Neuronal stem cell (in vitro differentiated cells): ENCODE results near the gene FAM20C.

Experiments used
- DNase-seq: peaks from one replicate; pipeline ENCODE4 v3.0.0-alpha.2; 2013; ENCODE audit warnings: low spot score
- H2AFZ ChIP-seq: one replicate; pipeline ENCODE4 v1.6.1; 2013; ENCODE audit warnings: mild to moderate bottlenecking, low read length, inconsistent platforms
- H2AK5ac ChIP-seq: 2 replicates; pipeline ENCODE4 v1.6.1; 2013; ENCODE audit warnings: low read depth, mild to moderate bottlenecking, inconsistent platforms, low read length, moderate library complexity, mixed read lengths
- H2BK120ac ChIP-seq: 2 replicates; pipeline ENCODE4 v1.6.1; 2013; ENCODE audit warnings: low read depth, mild to moderate bottlenecking, inconsistent platforms, low read length, moderate library complexity, mixed read lengths
- H2BK12ac ChIP-seq: one replicate; pipeline ENCODE4 v1.6.1; 2013; ENCODE audit warnings: low read length, inconsistent platforms
- H2BK15ac ChIP-seq: 2 replicates; pipeline ENCODE4 v1.6.1; 2013; ENCODE audit warnings: mild to moderate bottlenecking, low read length, inconsistent platforms, mixed read lengths
- H2BK5ac ChIP-seq: one replicate; pipeline ENCODE4 v1.6.1; 2013; ENCODE audit warnings: inconsistent platforms, mild to moderate bottlenecking, low read length, moderate library complexity
- H3K14ac ChIP-seq: one replicate; pipeline ENCODE4 v1.6.1; 2013; ENCODE audit warnings: low read length, inconsistent platforms
- H3K18ac ChIP-seq: 2 replicates; pipeline ENCODE4 v1.6.1; 2013; ENCODE audit warnings: low read length, inconsistent platforms
- H3K23ac ChIP-seq: 2 replicates; pipeline ENCODE4 v1.6.1; 2013; ENCODE audit warnings: low read depth, mild to moderate bottlenecking, mixed read lengths, low read length, inconsistent platforms; ENCODE audit not compliant: poor library complexity
- H3K27ac ChIP-seq: replicated peaks from 3 replicates; pipeline ENCODE4 v1.5.1; 2013; ENCODE audit warnings: low read length, inconsistent platforms
- H3K27me3 ChIP-seq, 3 experiments: 2 replicates each; pipeline ENCODE4 v1.6.1; 2013; ENCODE audit warnings: low read length in 3 of 3, mild to moderate bottlenecking in 2 of 3, inconsistent platforms in 1 of 3, low read depth in 1 of 3, mixed read lengths in 1 of 3, moderate library complexity in 1 of 3; ENCODE audit not compliant: control insufficient read depth in 3 of 3, insufficient read depth in 3 of 3
- H3K36me3 ChIP-seq, 2 donors: replicated peaks in 1 of 2; 2 replicates each; pipeline ENCODE4 v1.6.1; 2013; ENCODE audit warnings: low read length in 2 of 2; ENCODE audit not compliant: control insufficient read depth in 2 of 2, insufficient read depth in 2 of 2
- H3K4ac ChIP-seq: 2 replicates; pipeline ENCODE4 v1.6.1; 2013; ENCODE audit warnings: inconsistent platforms, mild to moderate bottlenecking, low read length, moderate library complexity
- H3K4me1 ChIP-seq, 2 donors: 1 replicate in 1 of 2; 2 replicates in 1 of 2; pipeline ENCODE4 v1.6.1; 2013; ENCODE audit warnings: low read length in 2 of 2, low read depth in 1 of 2; ENCODE audit not compliant: control insufficient read depth in 2 of 2, insufficient read depth in 1 of 2
- H3K4me2 ChIP-seq: one replicate; pipeline ENCODE4 v1.6.1; 2013; ENCODE audit warnings: mild to moderate bottlenecking, low read length, inconsistent platforms; ENCODE audit not compliant: insufficient read depth, poor library complexity, severe bottlenecking
- H3K4me3 ChIP-seq, 2 donors: 2 replicates each; pipeline ENCODE4 v1.5.1; 2013; ENCODE audit warnings: low read length in 2 of 2, mild to moderate bottlenecking in 2 of 2, inconsistent platforms in 1 of 2, moderate library complexity in 1 of 2
- H3K79me1 ChIP-seq: one replicate; pipeline ENCODE4 v1.6.1; 2013; ENCODE audit warnings: low read depth, mild to moderate bottlenecking, inconsistent platforms, low read length, moderate library complexity
- H3K9ac ChIP-seq: one replicate; pipeline ENCODE4 v1.6.1; 2013; ENCODE audit warnings: mild to moderate bottlenecking, low read depth, low read length, inconsistent platforms; ENCODE audit not compliant: poor library complexity
- H3K9me3 ChIP-seq, 2 donors: replicated peaks in 1 of 2; 2 replicates each; pipeline versions ENCODE3 to v1.6.1; 2013; ENCODE audit warnings: low read length in 2 of 2, mild to moderate bottlenecking in 2 of 2, inconsistent platforms in 1 of 2, low read depth in 1 of 2, mixed read lengths in 1 of 2, moderate library complexity in 1 of 2; ENCODE audit not compliant: control insufficient read depth in 2 of 2, insufficient read depth in 1 of 2
- H4K8ac ChIP-seq: one replicate; pipeline ENCODE4 v1.6.1; 2013; ENCODE audit warnings: low read depth, mild to moderate bottlenecking, inconsistent platforms, low read length, moderate library complexity
- H4K91ac ChIP-seq: one replicate; pipeline ENCODE4 v1.6.1; 2013; ENCODE audit warnings: low read length, low read depth, mild to moderate bottlenecking, inconsistent platforms; ENCODE audit not compliant: poor library complexity
- WGBS, 2 donors: extraction: QIAGEN DNeasy Blood & Tissue Kit; methylation state at CpG; one replicate each; pipeline ENCODE4 v1.1.7; 2013; ENCODE audit warnings: missing lambda C conversion rate in 2 of 2, mixed read lengths in 1 of 2; ENCODE audit not compliant: insufficient read length in 2 of 2, insufficient replicate concordance in 1 of 2; ENCODE audit errors: extremely low coverage in 2 of 2; 5-methylcytosine and 5-hydroxymethylcytosine counted together

Gene FAM20C

GRCh38 chr7:223118-223800, 30.9 kb downstream of the FAM20C start:
- Histone ChIP-seq H2BK120ac (no peak overlapping the region), H3K4me2 (no peak overlapping the region), H3K9ac (peak overlapping the region; percentile 60), H3K14ac (peak overlapping the region; percentile 82), H2AFZ (no peak overlapping the region), H3K23ac (peak overlapping the region; percentile 91), H3K36me3 (peaks cover 0 to 3% of the 10 kb centered on the region in 2 donors), H2AK5ac (peak overlapping the region; percentile 56), H3K18ac (peak overlapping the region; percentile 81), H2BK12ac (no peak overlapping the region), H3K4me1 (peaks cover 4 to 11% of the 10 kb centered on the region in 2 donors), H2BK15ac (no peak overlapping the region), H3K9me3 (peaks cover 0 to 4% of the 10 kb centered on the region in 2 donors), H3K79me1 (peaks cover 3% of the 10 kb centered on the region), H3K27ac (peak overlapping the region; percentile 17), H2BK5ac (peak overlapping the region; percentile 93), H4K91ac (no peak overlapping the region), H3K4me3 (peak overlapping the region in 1 of 2 donors; percentile 16), H3K27me3 (no peaks in the 10 kb centered on the region), H4K8ac (peak overlapping the region; percentile 17), H3K4ac (no peak overlapping the region)
- WGBS, 2 donors, result no CpG with 5 or more reads among the region's 34 CpGs
- DNase-seq, result no peak

DNA sequence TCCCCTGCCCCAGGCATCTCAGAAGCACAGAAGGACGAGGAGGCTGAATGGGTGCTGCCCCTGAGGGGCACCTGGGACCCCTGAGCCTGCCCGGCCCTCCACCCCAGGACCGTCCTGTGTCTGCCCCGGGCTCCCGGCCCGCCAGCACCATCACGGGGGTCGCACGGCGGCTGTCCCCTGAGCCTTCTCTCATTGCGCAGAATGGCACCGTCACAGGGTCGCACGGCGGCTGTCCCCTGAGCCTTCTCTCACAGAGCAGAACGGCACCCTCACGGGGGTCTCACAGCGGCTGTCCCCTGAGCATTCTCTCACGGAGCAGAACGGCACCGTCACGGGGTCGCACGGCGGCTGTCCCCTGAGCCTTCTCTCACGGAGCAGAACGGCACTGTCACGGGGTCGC, 31.5 kb downstream of the FAM20C start:
- Histone ChIP-seq H3K4me3 (no peak overlapping the region), H2BK12ac (no peak overlapping the region), H3K27ac (no peak overlapping the region), H3K9me3 (peaks cover 0 to 4% of the 10 kb centered on the region in 2 donors), H3K79me1 (peaks cover 3% of the 10 kb centered on the region), H3K14ac (no peak overlapping the region), H3K9ac (no peak overlapping the region), H2AK5ac (no peak overlapping the region), H3K4ac (no peak overlapping the region), H2AFZ (no peak overlapping the region), H4K91ac (no peak overlapping the region), H2BK15ac (no peak overlapping the region), H3K4me1 (peaks cover 4 to 11% of the 10 kb centered on the region in 2 donors), H3K27me3 (no peaks in the 10 kb centered on the region), H3K23ac (no peak overlapping the region), H3K4me2 (no peak overlapping the region), H2BK120ac (no peak overlapping the region), H3K36me3 (peaks cover 0 to 3% of the 10 kb centered on the region in 2 donors), H4K8ac (no peak overlapping the region), H2BK5ac (no peak overlapping the region), H3K18ac (peak overlapping the region; percentile 17)
- WGBS, 2 donors, result no CpG with 5 or more reads among the region's 29 CpGs
- no peak for DNase-seq

DNA sequence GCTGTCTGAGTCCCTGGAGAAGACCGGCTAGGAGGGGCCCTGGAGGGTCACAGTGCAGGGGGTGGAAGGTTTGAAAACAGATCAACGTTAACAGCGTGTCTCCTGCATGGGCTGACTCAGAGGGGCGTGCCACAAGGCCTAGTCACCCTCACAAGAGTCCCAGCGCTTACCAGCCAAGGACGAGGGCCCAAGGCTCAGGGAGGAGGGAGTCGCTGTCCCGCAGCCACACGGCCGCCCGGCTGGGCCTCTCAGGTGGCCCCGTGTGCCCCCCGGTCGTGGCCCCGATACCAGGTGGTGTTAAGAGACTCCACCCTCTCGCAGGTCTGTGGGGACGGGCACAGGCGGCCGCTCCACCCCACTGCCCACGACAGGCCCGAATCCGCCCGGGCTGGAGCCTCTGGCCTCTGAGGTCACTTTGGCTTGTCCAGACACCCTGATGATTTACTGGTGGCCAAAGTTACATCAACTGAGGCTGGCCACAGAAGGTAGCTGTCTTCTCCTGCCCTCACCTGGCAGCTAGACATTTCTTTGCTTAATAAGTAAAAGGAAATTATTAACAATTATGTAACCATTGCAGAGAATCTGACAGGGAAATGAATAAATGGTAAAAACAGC, 34.0 kb downstream of the FAM20C start:
- H2BK5ac ChIP-seq, result no peak overlapping the region
- no peak overlapping the region for H3K23ac ChIP-seq
- H2BK120ac ChIP-seq, result peak overlapping the region; percentile 36
- H2BK12ac ChIP-seq, result no peak overlapping the region
- no peaks in the 10 kb centered on the region for H3K27me3 ChIP-seq
- H3K4me2 ChIP-seq, result no peak overlapping the region
- no CpG with 5 or more reads among the region's 23 CpGs for WGBS, 2 donors
- H4K91ac ChIP-seq, result peak overlapping the region; percentile 59
- H3K9ac ChIP-seq, result peak overlapping the region; percentile 50
- DNase-seq, result no peak
- H3K36me3 ChIP-seq, result peaks cover 0 to 3% of the 10 kb centered on the region in 2 donors
- H3K9me3 ChIP-seq, result peaks cover 0 to 4% of the 10 kb centered on the region in 2 donors
- peaks cover 0 to 7% of the 10 kb centered on the region in 2 donors for H3K4me1 ChIP-seq
- peaks cover 2% of the 10 kb centered on the region for H3K79me1 ChIP-seq
- no peak overlapping the region for H3K27ac ChIP-seq
- H3K4me3 ChIP-seq, result no peak overlapping the region
- peak overlapping the region; percentile 63 for H3K14ac ChIP-seq
- H2AFZ ChIP-seq, result no peak overlapping the region
- H2AK5ac ChIP-seq, result peak overlapping the region; percentile 54
- peak overlapping the region; percentile 66 for H3K18ac ChIP-seq
- no peak overlapping the region for H4K8ac ChIP-seq
- H2BK15ac ChIP-seq, result no peak overlapping the region
- H3K4ac ChIP-seq, result no peak overlapping the region

DNA sequence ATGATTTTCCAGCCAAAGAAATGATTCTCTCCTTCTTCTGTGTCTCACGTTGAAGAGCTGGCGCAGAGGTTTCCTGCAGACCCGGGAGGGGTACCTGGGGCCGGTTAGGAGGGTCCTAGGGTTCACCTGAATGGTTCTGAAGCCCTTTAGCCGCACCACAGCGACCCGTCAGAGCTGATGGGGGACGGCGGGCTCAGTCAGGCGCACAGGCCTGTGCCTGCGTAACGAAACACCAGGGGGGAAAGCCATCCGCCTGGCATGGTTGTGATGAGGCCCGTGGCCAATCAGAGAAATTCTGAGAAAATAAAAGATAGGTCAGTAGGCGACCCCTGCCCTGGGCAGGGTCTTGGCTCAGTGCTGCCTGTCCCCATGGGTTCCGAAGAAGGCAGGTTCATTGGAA, 35.6 kb downstream of the FAM20C start:
- H3K4me1 ChIP-seq, result no peaks in the 10 kb centered on the region
- H3K79me1 ChIP-seq, result peaks cover 4% of the 10 kb centered on the region
- H3K36me3 ChIP-seq, result no peaks in the 10 kb centered on the region
- H3K23ac ChIP-seq, result no peak overlapping the region
- H2BK12ac ChIP-seq, result no peak overlapping the region
- H3K9ac ChIP-seq, result no peak overlapping the region
- H3K27ac ChIP-seq, result no peak overlapping the region
- H3K14ac ChIP-seq, result no peak overlapping the region
- no peak overlapping the region for H2BK5ac ChIP-seq
- no peak overlapping the region for H3K4ac ChIP-seq
- H3K9me3 ChIP-seq, result peaks cover 0 to under 1% of the 10 kb centered on the region in 2 donors
- H4K8ac ChIP-seq, result no peak overlapping the region
- no peak for DNase-seq
- H3K27me3 ChIP-seq, result no peaks in the 10 kb centered on the region
- no peak overlapping the region for H2AFZ ChIP-seq
- no peak overlapping the region for H3K4me3 ChIP-seq
- peak overlapping the region; percentile 58 for H3K18ac ChIP-seq
- H2AK5ac ChIP-seq, result no peak overlapping the region
- no peak overlapping the region for H2BK120ac ChIP-seq
- H4K91ac ChIP-seq, result no peak overlapping the region
- whole genome bisulfite sequencing, 2 donors, result no CpG with 5 or more reads among the region's 16 CpGs
- H2BK15ac ChIP-seq, result no peak overlapping the region
- no peak overlapping the region for H3K4me2 ChIP-seq
